ENCODE data around the gene KIF2A. TPM values are rescaled to one million over a fixed set of nuclear protein-coding genes. Genes with fewer than 3 reads are reported as not detected.

The KIF2A gene
- total and polyA plus RNA-seq, 2 experiments from 2014 or later: 35.4 to 35.5 TPM

DNA sequence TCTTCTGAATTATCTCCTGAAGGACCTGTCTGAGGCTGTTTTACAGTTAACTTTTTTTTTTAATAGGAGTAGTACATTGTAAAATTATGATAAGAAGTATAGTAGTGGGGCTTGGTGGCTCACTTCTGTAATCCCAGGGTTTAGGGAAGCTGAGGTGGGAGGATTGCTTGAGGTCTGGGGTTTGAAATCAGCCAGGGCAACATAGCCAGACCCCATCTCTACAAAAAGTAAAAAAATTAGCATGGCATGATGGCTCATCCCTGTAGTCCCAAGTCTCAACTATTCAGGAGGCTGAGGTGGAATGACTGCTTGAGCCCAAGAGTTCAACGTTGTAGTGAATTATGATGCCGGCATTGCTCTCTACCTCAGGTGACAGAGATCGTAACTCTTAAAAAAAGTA lies 113.6 kb downstream of the KIF2A start:
- no peak overlapping the region for H3K4me3 ChIP-seq
- no peak overlapping the region for H3K27ac ChIP-seq
- H3K27me3 ChIP-seq: no peaks in the 10 kb centered on the region
- no peaks in the 10 kb centered on the region for H3K9me3 ChIP-seq (ENCODE audit: low read depth)
- no peak for DNase-seq (ENCODE audit: low read depth in 1 of 2, low spot score in 1 of 2)
- no peaks in the 10 kb centered on the region for H3K36me3 ChIP-seq
- H3K4me1 ChIP-seq (ENCODE audit: low read depth): no peaks in the 10 kb centered on the region
- TF ChIP-seq, protein P1, sequence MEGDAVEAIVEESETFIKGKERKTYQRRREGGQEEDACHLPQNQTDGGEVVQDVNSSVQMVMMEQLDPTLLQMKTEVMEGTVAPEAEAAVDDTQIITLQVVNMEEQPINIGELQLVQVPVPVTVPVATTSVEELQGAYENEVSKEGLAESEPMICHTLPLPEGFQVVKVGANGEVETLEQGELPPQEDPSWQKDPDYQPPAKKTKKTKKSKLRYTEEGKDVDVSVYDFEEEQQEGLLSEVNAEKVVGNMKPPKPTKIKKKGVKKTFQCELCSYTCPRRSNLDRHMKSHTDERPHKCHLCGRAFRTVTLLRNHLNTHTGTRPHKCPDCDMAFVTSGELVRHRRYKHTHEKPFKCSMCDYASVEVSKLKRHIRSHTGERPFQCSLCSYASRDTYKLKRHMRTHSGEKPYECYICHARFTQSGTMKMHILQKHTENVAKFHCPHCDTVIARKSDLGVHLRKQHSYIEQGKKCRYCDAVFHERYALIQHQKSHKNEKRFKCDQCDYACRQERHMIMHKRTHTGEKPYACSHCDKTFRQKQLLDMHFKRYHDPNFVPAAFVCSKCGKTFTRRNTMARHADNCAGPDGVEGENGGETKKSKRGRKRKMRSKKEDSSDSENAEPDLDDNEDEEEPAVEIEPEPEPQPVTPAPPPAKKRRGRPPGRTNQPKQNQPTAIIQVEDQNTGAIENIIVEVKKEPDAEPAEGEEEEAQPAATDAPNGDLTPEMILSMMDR (IDR thresholded peaks at IDR 0.05; ENCODE audit: low read depth, low read length): no peak

DNA sequence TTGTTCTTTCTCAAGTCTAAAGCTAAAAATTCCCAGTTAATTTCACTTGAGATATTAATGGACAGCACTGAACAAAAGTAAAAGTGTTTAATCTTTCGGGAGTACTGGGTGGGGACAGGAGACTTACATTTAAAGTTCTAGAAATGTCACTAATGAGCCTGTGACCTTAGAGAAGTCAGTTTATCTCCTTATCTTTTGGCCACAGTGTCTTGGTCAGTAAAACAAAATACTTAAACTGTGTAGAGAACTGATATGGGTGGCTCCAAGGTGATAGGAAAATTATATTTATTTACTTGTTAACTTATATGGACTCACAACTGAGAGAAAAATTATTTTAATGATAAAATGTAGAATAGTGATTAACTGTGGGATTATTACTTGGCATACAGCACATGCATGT lies 115.4 kb downstream of the KIF2A start:
- DNase-seq (ENCODE audit: low read depth in 1 of 2, low spot score in 1 of 2): no peak
- TF ChIP-seq, protein P1 (IDR thresholded peaks at IDR 0.05; ENCODE audit: low read depth, low read length): no peak
- H3K9me3 ChIP-seq (ENCODE audit: low read depth): no peaks in the 10 kb centered on the region
- no peak overlapping the region for H3K27ac ChIP-seq
- no peaks in the 10 kb centered on the region for H3K4me1 ChIP-seq (ENCODE audit: low read depth)
- no peak overlapping the region for H3K4me3 ChIP-seq
- H3K36me3 ChIP-seq: no peaks in the 10 kb centered on the region
- no peaks in the 10 kb centered on the region for H3K27me3 ChIP-seq

DNA sequence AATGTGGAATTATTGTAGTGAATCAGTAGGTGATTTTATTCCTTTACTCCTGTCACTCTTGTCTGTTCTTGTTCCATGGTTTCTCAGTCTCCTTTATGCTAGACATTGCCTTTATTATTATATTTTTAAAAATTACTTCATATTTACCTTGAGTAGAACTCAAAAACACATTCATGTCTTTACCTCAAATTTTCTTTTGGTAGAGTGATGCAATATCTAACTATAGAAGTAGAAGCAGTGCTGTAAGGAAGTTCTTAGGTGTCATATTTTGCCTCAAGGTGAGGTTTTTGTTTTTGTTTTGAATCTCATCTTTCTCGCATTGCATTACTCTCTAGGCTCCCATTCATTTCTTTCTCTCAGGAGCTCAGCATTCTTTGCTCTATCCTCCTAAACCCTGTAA lies 118.8 kb downstream of the KIF2A start:
- TF ChIP-seq, protein P1 (IDR thresholded peaks at IDR 0.05; ENCODE audit: low read depth, low read length): no peak
- Histone ChIP-seq H3K36me3 (no peaks in the 10 kb centered on the region), H3K9me3 (ENCODE audit: low read depth) (no peaks in the 10 kb centered on the region), H3K27ac (no peak overlapping the region), H3K4me1 (ENCODE audit: low read depth) (no peaks in the 10 kb centered on the region), H3K27me3 (no peaks in the 10 kb centered on the region), H3K4me3 (no peak overlapping the region)
- DNase-seq (ENCODE audit: low read depth in 1 of 2, low spot score in 1 of 2): no peak

DNA sequence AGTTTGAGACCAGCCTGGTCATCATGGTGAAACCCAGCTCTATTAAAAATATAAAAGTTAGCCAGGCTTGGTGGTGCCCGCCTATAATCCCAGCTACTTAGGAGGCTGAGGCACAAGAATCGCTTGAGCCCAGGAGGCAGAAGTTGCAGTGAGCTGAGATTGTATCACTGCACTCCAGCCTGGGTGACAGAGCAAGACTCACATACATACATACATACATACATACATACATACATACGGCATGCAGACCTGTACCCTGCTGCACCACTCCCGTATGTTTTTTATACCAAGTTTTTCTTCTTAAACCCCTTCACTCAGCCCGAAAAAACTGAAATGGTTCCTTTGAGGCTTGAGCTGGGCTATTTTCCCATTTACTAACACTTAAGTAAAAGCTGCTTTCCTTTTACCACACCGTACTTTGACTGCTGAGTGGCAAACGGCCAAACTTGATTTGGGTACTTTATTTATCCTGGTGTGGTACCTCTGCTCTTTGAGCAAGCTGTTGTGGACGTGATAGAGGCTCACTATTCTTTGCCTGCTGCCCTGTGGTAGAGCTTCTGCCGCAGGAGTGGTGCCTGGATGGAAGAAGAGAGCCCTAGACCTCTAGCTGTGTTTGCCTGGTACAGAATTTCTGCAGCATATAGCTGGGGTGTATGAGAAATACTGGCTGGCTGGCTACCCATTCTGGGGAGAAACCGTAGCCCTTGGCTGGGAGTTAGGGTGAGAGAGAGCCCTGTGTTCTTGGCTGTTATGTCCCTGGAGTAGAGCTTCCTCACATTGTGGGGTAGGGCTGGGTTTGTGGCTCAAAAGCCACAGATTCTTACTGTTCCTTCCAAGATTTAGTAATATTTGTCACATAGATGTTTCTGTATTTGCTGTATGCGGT lies 126.0 kb downstream of the KIF2A start:
- TF ChIP-seq, protein P1 (IDR thresholded peaks at IDR 0.05; ENCODE audit: low read depth, low read length): no peak
- H3K27me3 ChIP-seq: no peaks in the 10 kb centered on the region
- no peak overlapping the region for H3K4me3 ChIP-seq
- H3K36me3 ChIP-seq: no peaks in the 10 kb centered on the region
- H3K27ac ChIP-seq: peak overlapping the region; percentile 57
- peak in 1 of 2 donors; percentile 66 for DNase-seq (ENCODE audit: low read depth in 1 of 2, low spot score in 1 of 2)
- H3K4me1 ChIP-seq (ENCODE audit: low read depth): no peaks in the 10 kb centered on the region
- no peaks in the 10 kb centered on the region for H3K9me3 ChIP-seq (ENCODE audit: low read depth)

DNA sequence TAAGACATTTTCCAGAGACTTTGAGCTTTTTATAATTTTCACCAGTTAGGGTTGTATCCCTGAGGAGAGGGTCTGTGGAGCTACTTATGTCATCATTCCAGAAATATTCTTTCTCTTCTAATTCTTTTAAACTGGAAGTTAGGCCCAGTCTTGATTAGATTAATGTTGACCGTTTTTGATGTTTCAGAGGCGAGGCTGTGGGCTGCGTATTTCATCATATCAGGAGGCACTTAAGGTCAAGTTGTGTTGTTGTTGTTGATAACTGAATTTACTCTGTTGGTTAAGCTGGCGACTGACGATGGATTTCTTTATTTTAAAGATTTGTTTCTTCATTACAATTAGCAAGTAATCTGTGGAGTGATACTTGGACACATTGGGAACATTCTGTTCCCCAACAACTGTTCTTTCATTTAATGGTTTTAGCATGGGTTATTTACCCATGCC lies 126.6 kb downstream of the KIF2A start:
- Histone ChIP-seq H3K9me3 (ENCODE audit: low read depth) (no peaks in the 10 kb centered on the region), H3K27me3 (no peaks in the 10 kb centered on the region), H3K4me1 (ENCODE audit: low read depth) (no peaks in the 10 kb centered on the region), H3K36me3 (no peaks in the 10 kb centered on the region), H3K27ac (no peak overlapping the region), H3K4me3 (no peak overlapping the region)
- peak in 1 of 2 donors; percentile 72 for DNase-seq (ENCODE audit: low read depth in 1 of 2, low spot score in 1 of 2)
- TF ChIP-seq, protein P1 (IDR thresholded peaks at IDR 0.05; ENCODE audit: low read depth, low read length): no peak

Other genes starting within 250 kb of the KIF2A start
- 19.4 and 26.4 TPM in 2 replicates for gene DIMT1, start 97.7 kb downstream of the KIF2A start, total RNA-seq
- gene DIMT1, start 97.7 kb downstream of the KIF2A start, polyA plus RNA-seq: 22.2 and 23.6 TPM in 2 replicates
- gene IPO11, start 106.6 kb downstream of the KIF2A start, total RNA-seq: 7.9 and 11.6 TPM in 2 replicates
- 14.0 and 17.9 TPM in 2 replicates for gene IPO11, start 106.6 kb downstream of the KIF2A start, polyA plus RNA-seq

Measured in cardiac muscle cell (in vitro differentiated cells and primary cell).